DND-41 (cell line): ENCODE measurements around the gene KDM1B.

ENCODE experiments used
- ATAC-seq: fragments of 200-7000 bp; cut with Tn5 transposase; 3 replicates; pipeline ENCODE4 v1.9.1; 2021; ENCODE audit warnings: low read depth; ENCODE audit not compliant: insufficient read depth
- DNase-seq: peaks from one replicate; pipeline ENCODE4 v3.0.0-alpha.2; 2020
- H2AFZ ChIP-seq: 2 replicates; pipeline ENCODE4 v1.6.0; 2012; ENCODE audit warnings: low read depth, low read length
- H3K27ac ChIP-seq: 2 replicates; pipeline ENCODE4 v1.5.1; 2012; ENCODE audit warnings: low read length, inconsistent platforms
- H3K27me3 ChIP-seq: fragments of 200-600 bp; sonication (generic); 2 replicates; pipeline ENCODE4 v1.6.0; 2012; ENCODE audit warnings: low read length, mild to moderate bottlenecking, inconsistent platforms; ENCODE audit not compliant: insufficient read depth, poor library complexity
- H3K36me3 ChIP-seq: 2 replicates; pipeline ENCODE4 v1.5.1; 2012; ENCODE audit warnings: low read length, inconsistent platforms; ENCODE audit not compliant: insufficient read depth
- H3K4me1 ChIP-seq: 2 replicates; pipeline ENCODE4 v1.5.1; 2012; ENCODE audit warnings: mild to moderate bottlenecking, low read length; ENCODE audit not compliant: insufficient read depth
- H3K4me2 ChIP-seq: 2 replicates; pipeline ENCODE4 v1.6.0; 2012; ENCODE audit warnings: mild to moderate bottlenecking, moderate library complexity, low read length, inconsistent platforms; ENCODE audit not compliant: insufficient read depth
- H3K4me3 ChIP-seq, 2 experiments: fragments of 200-600 bp in 1 of 2; shearing (Covaris generic) in 1 of 2; 2 replicates each; pipeline ENCODE4 v1.5.1; 2012 to 2016; ENCODE audit warnings: inconsistent platforms in 2 of 2, low read length in 2 of 2, mild to moderate bottlenecking in 2 of 2, low read depth in 1 of 2, moderate library complexity in 1 of 2
- H3K79me2 ChIP-seq: 2 replicates; pipeline ENCODE4 v1.6.0; 2012; ENCODE audit warnings: low read length, inconsistent platforms; ENCODE audit not compliant: insufficient read depth
- H3K9ac ChIP-seq: 2 replicates; pipeline ENCODE4 v1.6.0; 2012; ENCODE audit warnings: low read depth, mild to moderate bottlenecking, inconsistent platforms, low read length, moderate library complexity
- H3K9me3 ChIP-seq: 2 replicates; pipeline ENCODE4 v1.5.1; 2012; ENCODE audit warnings: low read length, moderate library complexity, mild to moderate bottlenecking, inconsistent platforms; ENCODE audit not compliant: insufficient read depth, severe bottlenecking
- H4K20me1 ChIP-seq: 2 replicates; pipeline ENCODE4 v1.6.0; 2012; ENCODE audit warnings: low read length; ENCODE audit not compliant: insufficient read depth
- CTCF ChIP-seq: IDR thresholded peaks from 2 replicates; pipeline ENCODE4 v1.5.1; 2012; ENCODE audit warnings: borderline replicate concordance, low read length, moderate library complexity, mild to moderate bottlenecking; ENCODE audit not compliant: poor library complexity, severe bottlenecking; ENCODE audit errors: extremely low read depth
- EZH2 ChIP-seq: IDR thresholded peaks from 3 replicates; pipeline ENCODE4 v1.6.1; 2012; ENCODE audit warnings: borderline replicate concordance, low read depth, mild to moderate bottlenecking, moderate library complexity, low read length, inconsistent platforms; ENCODE audit not compliant: severe bottlenecking

KDM1B gene

GRCh38 chr6:18241208-18242038 lies 86.2 kb downstream of the KDM1B start:
- DNase-seq: no peak
- no peak overlapping the region for H3K4me3 ChIP-seq

GRCh38 chr6:18242062-18242851 lies 87.0 kb downstream of the KDM1B start:
- Histone ChIP-seq H3K27ac (no peak overlapping the region), H3K9me3 (no peaks in the 10 kb centered on the region), H4K20me1 (peaks cover 65% of the 10 kb centered on the region), H3K4me1 (no peaks in the 10 kb centered on the region), H3K36me3 (peaks cover 100% of the 10 kb centered on the region), H3K4me2 (no peak overlapping the region), H3K79me2 (peaks cover 100% of the 10 kb centered on the region), H3K9ac (no peak overlapping the region), H3K27me3 (no peaks in the 10 kb centered on the region), H3K4me3 (no peak overlapping the region), H2AFZ (no peak overlapping the region)
- ATAC-seq (no peak), DNase-seq (no peak)
- TF ChIP-seq EZH2 (no peak), CTCF (no peak)

More at GRCh38 chr6:18241208-18242038, 86.2 kb downstream of the KDM1B start:
- Histone ChIP-seq H3K79me2 (peaks cover 100% of the 10 kb centered on the region), H3K36me3 (peaks cover 100% of the 10 kb centered on the region), H3K4me1 (no peaks in the 10 kb centered on the region), H3K9ac (no peak overlapping the region), H3K4me2 (no peak overlapping the region), H3K9me3 (no peaks in the 10 kb centered on the region), H2AFZ (no peak overlapping the region), H3K27me3 (no peaks in the 10 kb centered on the region), H4K20me1 (peaks cover 63% of the 10 kb centered on the region), H3K27ac (no peak overlapping the region)
- TF ChIP-seq CTCF (no peak), EZH2 (no peak)
- ATAC-seq: peak; percentile 59

- Histone ChIP-seq H3K4me3 (no peak overlapping the region), H3K4me1 (no peaks in the 10 kb centered on the region), H3K4me2 (no peak overlapping the region), H4K20me1 (peaks cover 71% of the 10 kb centered on the region), H3K36me3 (peaks cover 100% of the 10 kb centered on the region), H3K27me3 (no peaks in the 10 kb centered on the region), H3K9me3 (no peaks in the 10 kb centered on the region), H3K79me2 (peaks cover 100% of the 10 kb centered on the region), H2AFZ (no peak overlapping the region), H3K9ac (no peak overlapping the region), H3K27ac (no peak overlapping the region)
- ATAC-seq (no peak), DNase-seq (no peak)
- TF ChIP-seq CTCF (no peak), EZH2 (no peak)
Observed at GRCh38 chr6:18243302-18243893, 88.2 kb downstream of the KDM1B start.
